T follicular helper cell (primary cell): ENCODE measurements around the gene DNMBP.
"Not testable (repeated sequence)": the region's sequence is repeated elsewhere in the genome, so short reads cannot be mapped to it uniquely, and the experiment has no call there.

Source experiments
- DNase-seq: peaks from one replicate; pipeline ENCODE4 v3.0.0-alpha.2; 2020; ENCODE audit warnings: low read depth

The DNMBP gene

GRCh38 chr10:99869581-99870122 is 140.1 kb downstream of the DNMBP start:
- no peak for DNase-seq

GRCh38 chr10:99867250-99867649 is 142.5 kb downstream of the DNMBP start:
- not testable (repeated sequence) for DNase-seq

DNA sequence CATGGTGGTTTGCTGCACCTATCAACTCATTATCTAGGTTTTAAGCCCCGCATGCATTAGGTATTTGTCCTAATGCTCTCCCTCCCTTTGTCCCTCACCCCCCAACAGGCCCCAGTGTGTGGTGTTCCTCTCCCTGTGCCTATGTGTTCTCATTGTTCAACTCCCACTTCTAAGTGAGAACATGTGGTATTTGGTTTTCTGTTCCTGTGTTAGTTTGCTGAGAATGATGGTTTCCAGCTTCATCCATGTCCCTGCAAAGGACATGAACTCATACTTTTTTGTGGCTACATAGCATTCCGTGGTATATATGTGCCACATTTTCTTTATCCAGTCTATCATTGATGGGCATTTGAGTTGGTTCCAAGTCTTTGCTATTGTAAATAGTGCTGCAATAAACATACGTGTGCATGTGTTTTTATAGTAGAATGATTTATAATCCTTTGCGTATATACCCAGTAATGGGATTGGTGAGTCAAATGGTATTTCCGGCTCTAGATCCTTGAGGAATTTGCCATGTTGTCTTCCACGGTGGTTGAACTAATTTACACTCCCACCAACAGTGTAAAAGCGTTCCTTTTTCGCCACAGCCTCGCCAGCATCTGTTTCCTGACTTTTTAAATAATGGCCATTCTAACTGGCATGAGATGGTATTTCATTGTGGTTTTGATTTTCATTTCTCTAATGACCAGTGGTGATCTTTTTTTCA is 146.1 kb downstream of the DNMBP start:
- not testable (repeated sequence) for DNase-seq

GRCh38 chr10:99860466-99860865 is 149.3 kb downstream of the DNMBP start:
- no peak for DNase-seq

DNA sequence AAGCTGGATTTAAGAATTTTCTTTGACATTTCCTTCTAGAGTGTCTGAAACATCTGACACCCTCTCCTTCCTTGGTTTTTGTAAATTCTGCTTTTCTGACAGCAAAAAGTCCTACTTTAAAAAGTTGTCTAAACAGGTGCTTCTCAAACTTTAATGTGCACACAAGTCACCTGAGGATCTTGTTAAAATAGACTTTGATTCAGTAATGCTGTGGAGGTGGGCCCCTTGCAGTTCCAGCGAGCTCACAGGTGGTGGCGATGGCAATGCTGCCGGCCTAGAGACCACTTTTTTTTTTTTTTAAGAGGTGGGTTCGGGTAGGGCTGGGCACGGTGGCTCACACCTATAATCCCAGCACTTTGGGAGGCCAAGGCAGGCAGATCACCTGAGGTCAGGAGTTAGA is 150.2 kb downstream of the DNMBP start:
- DNase-seq: no peak

DNA sequence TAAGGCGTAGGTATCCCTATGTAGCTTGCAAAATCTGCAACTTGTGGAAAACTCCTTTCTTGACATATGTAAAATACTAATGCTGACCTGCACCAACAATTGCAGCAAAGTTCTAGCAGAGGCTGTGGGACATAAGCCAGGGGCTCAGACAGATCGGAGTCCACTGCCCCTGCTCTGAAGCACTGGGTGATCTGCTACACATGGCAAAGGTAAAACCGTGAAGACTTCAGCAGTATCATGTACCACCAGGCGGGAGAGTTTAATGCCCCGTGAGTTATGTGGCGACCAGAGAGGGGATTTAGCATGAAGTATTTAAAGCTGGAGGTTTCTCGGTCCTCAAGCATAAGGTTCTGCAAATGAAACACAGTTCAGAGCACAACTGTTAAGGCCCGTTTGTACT is 150.9 kb downstream of the DNMBP start:
- DNase-seq: no peak

GRCh38 chr10:99855479-99856071 is 154.2 kb downstream of the DNMBP start:
- no peak for DNase-seq

DNA sequence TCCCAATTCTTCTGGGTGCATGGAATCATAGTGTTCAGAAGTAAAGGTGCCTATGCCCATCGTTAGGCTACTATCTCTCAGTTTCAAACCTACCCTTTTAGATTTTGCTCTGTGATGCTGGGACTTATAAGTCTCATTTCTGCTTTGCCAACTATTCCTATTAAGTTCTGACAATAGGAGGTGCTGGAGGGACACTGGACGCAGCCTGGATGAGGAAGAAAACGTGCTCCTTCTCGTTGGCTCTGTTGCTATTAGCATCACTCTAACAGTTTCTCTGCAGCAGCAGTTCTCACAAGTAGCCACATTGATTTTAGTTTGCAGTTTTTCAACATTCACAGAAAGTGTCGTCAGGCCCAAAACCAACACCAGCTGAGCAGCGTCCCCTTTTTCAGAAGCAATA is 154.9 kb downstream of the DNMBP start:
- DNase-seq: no peak

DNA sequence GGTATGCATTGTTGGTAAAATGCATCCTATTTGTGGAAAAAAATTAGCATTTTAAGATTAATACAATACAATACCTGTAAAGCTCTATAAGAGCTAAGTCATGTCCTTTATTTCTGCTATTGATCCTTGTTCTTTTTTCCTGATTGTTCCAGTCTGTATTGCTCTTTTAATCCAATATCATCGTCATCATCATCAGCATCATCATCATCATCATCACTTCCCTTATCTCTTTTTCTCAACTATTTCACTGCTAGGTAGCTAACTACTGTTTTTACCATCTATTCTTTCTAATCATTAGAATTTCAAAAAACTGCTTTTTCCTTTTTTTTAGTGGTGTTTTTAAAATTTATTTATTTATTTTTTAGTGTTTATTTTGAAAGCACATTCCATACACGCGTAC is 156.1 kb downstream of the DNMBP start:
- no peak for DNase-seq

- no peak for DNase-seq
These were observed 157.1 kb downstream of the DNMBP start for GRCh38 chr10:99852481-99853213.

DNA sequence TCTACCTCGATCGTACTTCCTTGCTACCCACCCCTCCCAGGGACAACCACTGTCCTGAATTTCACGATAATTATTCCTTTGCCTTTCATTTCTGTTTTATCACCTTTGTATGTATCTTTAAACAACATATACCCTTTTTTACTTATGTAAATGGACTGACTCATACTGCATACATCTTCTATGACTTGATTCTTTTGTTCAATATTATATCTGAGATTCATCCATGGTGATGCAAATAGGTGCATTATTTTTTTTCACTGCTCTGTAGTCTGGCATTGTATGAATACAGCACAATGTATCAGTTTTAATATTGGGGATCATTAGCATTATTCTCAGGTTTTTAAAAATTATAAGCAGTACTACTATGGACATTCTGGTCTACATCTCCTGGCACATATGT is 157.9 kb downstream of the DNMBP start:
- no peak for DNase-seq

GRCh38 chr10:99850767-99851340 is 158.9 kb downstream of the DNMBP start:
- DNase-seq: no peak

GRCh38 chr10:99850021-99850766 is 159.6 kb downstream of the DNMBP start:
- no peak for DNase-seq

GRCh38 chr10:99849536-99849935 is 160.2 kb downstream of the DNMBP start:
- no peak for DNase-seq

DNA sequence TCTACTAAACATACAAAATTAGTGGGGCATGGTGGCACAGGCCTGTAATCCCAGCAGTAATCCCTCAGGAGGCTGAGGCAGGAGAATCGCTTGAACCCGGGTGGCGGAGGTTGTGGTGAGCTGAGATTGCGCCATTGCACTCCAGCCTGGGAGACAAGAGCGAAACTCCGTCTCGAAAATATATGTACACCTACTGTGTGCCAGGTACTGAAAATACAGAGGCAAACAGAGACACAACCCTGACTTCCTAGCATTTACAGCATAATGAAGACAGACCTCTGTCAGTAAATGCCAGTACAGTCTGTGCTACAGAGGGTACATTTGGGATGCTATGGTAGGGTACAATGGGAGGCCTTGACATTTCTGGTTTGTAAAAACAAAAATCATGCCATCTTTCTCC is 160.7 kb downstream of the DNMBP start:
- DNase-seq: no peak

DNA sequence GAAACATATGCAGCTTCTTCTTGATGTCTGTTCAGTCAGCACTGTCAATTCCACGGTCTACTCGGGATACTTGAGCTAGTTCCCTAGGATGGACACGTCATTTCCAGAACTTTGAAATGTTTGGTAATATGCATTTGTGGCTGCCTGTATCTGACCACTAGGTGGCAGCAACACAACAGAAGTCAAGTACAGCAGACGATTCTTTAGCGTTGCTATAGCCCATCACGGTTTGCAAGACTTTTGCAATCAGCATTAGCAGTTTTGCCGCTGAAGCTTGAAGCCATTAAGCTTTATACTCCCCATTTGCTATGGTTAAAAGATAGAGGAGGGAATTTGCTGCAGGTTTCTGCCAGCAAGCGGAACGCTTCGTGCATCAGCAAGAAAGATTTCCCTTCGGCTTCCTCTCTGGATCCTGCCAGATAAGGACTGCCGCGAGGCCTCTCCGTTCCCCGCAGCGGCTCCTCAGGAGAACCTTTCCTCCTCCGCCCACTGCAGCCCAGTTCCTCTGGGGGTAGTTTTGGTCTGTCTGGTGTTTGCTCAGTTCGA is 163.8 kb downstream of the DNMBP start:
- peak; percentile 52 for DNase-seq

- DNase-seq: no peak
These were observed 165.3 kb downstream of the DNMBP start for GRCh38 chr10:99844433-99844955.

DNA sequence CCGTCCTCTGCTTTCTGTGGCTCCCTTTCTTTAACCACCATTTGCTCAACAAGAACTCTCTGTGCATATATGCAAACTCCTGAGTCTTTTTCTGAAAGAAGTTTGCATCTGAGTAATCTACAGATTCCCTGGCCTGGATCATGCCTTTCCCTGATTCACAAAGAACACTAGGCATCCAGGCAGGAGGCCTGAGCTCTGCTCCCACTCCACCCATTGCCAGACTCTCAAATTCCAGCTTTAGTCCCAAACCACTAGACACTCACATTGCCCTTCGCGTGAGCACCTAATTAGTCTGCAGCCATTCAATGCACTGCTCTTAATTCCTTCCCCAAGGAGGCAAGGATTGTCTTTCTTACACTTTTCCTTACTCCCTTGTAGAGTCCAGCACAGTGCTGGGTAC is 166.4 kb downstream of the DNMBP start:
- DNase-seq: no peak

GRCh38 chr10:99841746-99842145 is 168.0 kb downstream of the DNMBP start:
- DNase-seq: no peak

DNA sequence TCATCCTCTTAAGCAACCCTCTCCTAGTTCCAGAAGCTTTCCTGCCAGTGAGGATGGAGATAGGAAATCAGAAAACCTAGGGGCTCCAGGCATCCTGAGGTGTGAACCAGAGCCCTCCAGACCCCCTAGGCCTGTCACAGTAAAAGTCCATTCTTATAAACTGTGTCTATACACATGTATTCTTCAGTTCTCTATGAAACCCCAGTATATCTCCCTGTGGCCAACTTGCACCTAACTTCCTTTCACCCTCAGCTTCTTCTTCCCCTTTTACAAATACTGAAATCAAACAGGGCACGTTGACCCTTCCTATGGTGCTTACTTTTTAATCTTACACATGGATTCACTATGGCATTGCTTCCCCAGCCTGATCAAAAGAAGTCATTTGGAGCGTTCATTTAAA is 168.9 kb downstream of the DNMBP start:
- DNase-seq: not testable (repeated sequence)

DNA sequence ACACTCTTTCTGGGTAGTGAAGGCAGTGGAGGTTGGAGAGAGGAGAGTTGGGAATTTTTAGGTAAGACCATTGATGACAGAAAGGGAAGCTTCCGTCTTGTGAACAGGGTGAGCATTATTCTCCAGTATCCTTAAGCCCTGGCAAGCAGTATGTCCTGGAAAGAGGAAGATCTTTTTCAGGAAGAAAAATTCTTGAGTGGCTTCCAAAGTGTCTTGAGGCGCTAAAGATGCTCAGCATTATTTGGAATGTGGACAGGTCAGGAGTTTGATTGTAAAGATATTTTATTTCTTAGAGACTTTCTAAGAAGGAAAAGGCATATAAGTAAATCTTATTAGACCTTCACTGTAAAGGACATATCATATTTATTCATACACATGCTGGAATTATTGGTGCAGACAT is 173.0 kb downstream of the DNMBP start:
- no peak for DNase-seq
